ENCODE measurements around the gene PMS1. TPM values are rescaled to one million over a fixed set of nuclear protein-coding genes. Genes with fewer than 3 reads are reported as not detected.

The PMS1 gene
- polyA plus RNA-seq, 1 of the 3 experiments (the other 2 are of a cell fraction), result 7.7 TPM

GRCh38 chr2:189870381-189871085 lies 86.3 kb downstream of the PMS1 start:
- Histone ChIP-seq H4K20me1 (ENCODE audit: insufficient read depth) (no peaks in the 10 kb centered on the region), H3K9me2 (no peaks in the 10 kb centered on the region), H3K36me3 (replicated peaks in 1 of 2; ENCODE audit: control insufficient read depth in 1 of 2, insufficient read depth in 2 of 2, low read length in 1 of 2) (peaks cover 13 to 42% of the 10 kb centered on the region in 2 experiments), H3K79me2 (ENCODE audit: insufficient read depth) (no peaks in the 10 kb centered on the region), H3K9me3 (no peaks in the 10 kb centered on the region), H3F3A (replicated peaks; ENCODE audit: insufficient read depth) (no peaks in the 10 kb centered on the region), H3K27ac (ENCODE audit: low read depth in 2 of 2, low read length in 1 of 2) (no peak overlapping the region), H2AFZ (ENCODE audit: low read depth) (no peak overlapping the region), H3K9ac (no peak overlapping the region), H3K4me3 (ENCODE audit: low read depth in 2 of 2, low read length in 1 of 2) (no peak overlapping the region), H3K4me2 (no peak overlapping the region), H3K27me3 (ENCODE audit: insufficient read depth) (no peaks in the 10 kb centered on the region), H3K4me1 (ENCODE audit: control insufficient read depth in 1 of 2, insufficient read depth in 2 of 2, low read depth in 1 of 2, low read length in 1 of 2) (no peaks in the 10 kb centered on the region)
- POLR2A ChIA-PET, result no interaction called here
- WGBS (ENCODE audit: low lambda C conversion rate), result 96% methylated on average over 5 of the region's 5 CpGs
- DNase-seq, result no peak
- TF ChIP-seq EZH2phosphoT487 (IDR thresholded peaks at IDR 0.05; ENCODE audit: borderline replicate concordance, low read depth) (no peak), SIN3A (IDR thresholded peaks at IDR 0.05; ENCODE audit: borderline replicate concordance, low read depth, low read length) (no peak)
- CTCF ChIA-PET, result no interaction called here

- no peaks in the 10 kb centered on the region for H4K20me1 ChIP-seq (ENCODE audit: insufficient read depth)
- TF ChIP-seq CHD2 (IDR thresholded peaks at IDR 0.05; ENCODE audit: low read length, partially characterized antibody) (no peak), FOXJ3 (CRISPR knock-in tag; IDR thresholded peaks at IDR 0.05) (no peak), MEF2A (IDR thresholded peaks at IDR 0.05; ENCODE audit: borderline replicate concordance, low read depth) (no peak), ZBTB33 (IDR thresholded peaks at IDR 0.05; ENCODE audit: borderline replicate concordance, low read depth) (no peak), USF1 (IDR thresholded peaks at IDR 0.05; ENCODE audit: borderline replicate concordance, low read depth) (no peak), EP300 (IDR thresholded peaks at IDR 0.05; ENCODE audit: borderline replicate concordance in 1 of 2, low read depth in 1 of 2, low read length in 1 of 2) (no peak), MAX (IDR thresholded peaks at IDR 0.05; ENCODE audit: low read depth) (no peak), REST (IDR thresholded peaks at IDR 0.05; ENCODE audit: low read depth, low read length) (no peak), GABPA (IDR thresholded peaks at IDR 0.05; ENCODE audit: low read depth) (no peak), POLR2AphosphoS5 (IDR thresholded peaks at IDR 0.05; ENCODE audit: low read depth, low read length) (no peak), GATA2 (CRISPR knock-in tag; IDR thresholded peaks at IDR 0.05) (no peak), TAF1 (IDR thresholded peaks at IDR 0.05; ENCODE audit: borderline replicate concordance, low read depth, low read length) (no peak), RFX5 (IDR thresholded peaks at IDR 0.05; ENCODE audit: low read length) (no peak), SIN3A (IDR thresholded peaks at IDR 0.05; ENCODE audit: borderline replicate concordance, low read depth, low read length) (no peak)
- ChIA-PET CTCF (no interaction called here), POLR2A (no interaction called here)
- no peak overlapping the region for H3K4me2 ChIP-seq
- no peak overlapping the region for H3K9ac ChIP-seq
- H3K27me3 ChIP-seq (ENCODE audit: insufficient read depth), result no peaks in the 10 kb centered on the region
- no peak overlapping the region for H3K4me3 ChIP-seq (ENCODE audit: low read depth in 2 of 2, low read length in 1 of 2)
- H2AFZ ChIP-seq (ENCODE audit: low read depth), result no peak overlapping the region
- H3K4me1 ChIP-seq (ENCODE audit: control insufficient read depth in 1 of 2, insufficient read depth in 2 of 2, low read depth in 1 of 2, low read length in 1 of 2), result no peaks in the 10 kb centered on the region; a peak in 1 of 4 replicates
- no peaks in the 10 kb centered on the region for H3K9me3 ChIP-seq
- no peak overlapping the region for H3K27ac ChIP-seq (ENCODE audit: low read depth in 2 of 2, low read length in 1 of 2)
- H3F3A ChIP-seq (replicated peaks; ENCODE audit: insufficient read depth), result no peaks in the 10 kb centered on the region
- H3K9me2 ChIP-seq, result no peaks in the 10 kb centered on the region
- H3K79me2 ChIP-seq (ENCODE audit: insufficient read depth), result no peaks in the 10 kb centered on the region
- WGBS (ENCODE audit: low lambda C conversion rate), result 94% methylated on average over 8 of the region's 8 CpGs
- DNase-seq, result no peak
- H3K36me3 ChIP-seq (replicated peaks in 1 of 2; ENCODE audit: control insufficient read depth in 1 of 2, insufficient read depth in 2 of 2, low read length in 1 of 2), result peaks cover 7 to 24% of the 10 kb centered on the region in 2 experiments
These were observed 89.4 kb downstream of the PMS1 start for GRCh38 chr2:189873696-189874095.
